H9 (cell line): ENCODE results near the gene PFN4. TPM values are rescaled to one million over a fixed set of nuclear protein-coding genes. Genes with fewer than 3 reads are reported as not detected.
"Not testable (repeated sequence)": the region's sequence is repeated elsewhere in the genome, so short reads cannot be mapped to it uniquely, and the experiment has no call there.

Source experiments
- DNase-seq: peaks from one replicate; pipeline ENCODE4 v3.0.0-alpha.2; 2017
- H2AFZ ChIP-seq: one replicate; pipeline ENCODE4 v1.6.1; 2013; ENCODE audit warnings: mild to moderate bottlenecking, low read length, control low read depth, moderate library complexity
- H2AK5ac ChIP-seq: 2 replicates; pipeline ENCODE4 v1.6.1; 2013; ENCODE audit warnings: low read length, control low read depth, mixed read lengths; ENCODE audit not compliant: insufficient read length
- H2BK120ac ChIP-seq: one replicate; pipeline ENCODE4 v1.6.1; 2013; ENCODE audit warnings: low read depth, mild to moderate bottlenecking, low read length, control low read depth, inconsistent platforms; ENCODE audit not compliant: poor library complexity, severe bottlenecking
- H2BK12ac ChIP-seq: 2 replicates; pipeline ENCODE4 v1.6.1; 2013; ENCODE audit warnings: low read length, control low read depth, mixed read lengths, low read depth; ENCODE audit not compliant: insufficient read length
- H2BK15ac ChIP-seq: 2 replicates; pipeline ENCODE4 v1.6.1; 2013; ENCODE audit warnings: low read depth, low read length, control low read depth
- H2BK20ac ChIP-seq: one replicate; pipeline ENCODE4 v1.6.1; 2013; ENCODE audit warnings: low read depth, mild to moderate bottlenecking, low read length, control low read depth, inconsistent platforms; ENCODE audit not compliant: poor library complexity, severe bottlenecking
- H2BK5ac ChIP-seq: 2 replicates; pipeline ENCODE4 v1.6.1; 2013; ENCODE audit warnings: low read length, control low read depth, mixed read lengths; ENCODE audit not compliant: insufficient read length
- H3K14ac ChIP-seq: 2 replicates; pipeline ENCODE4 v1.6.1; 2013; ENCODE audit warnings: low read length, control low read depth; ENCODE audit not compliant: insufficient read depth
- H3K18ac ChIP-seq: 2 replicates; pipeline ENCODE4 v1.6.1; 2013; ENCODE audit warnings: low read depth, mild to moderate bottlenecking, mixed read lengths, low read length, control low read depth; ENCODE audit not compliant: insufficient read length
- H3K23ac ChIP-seq: 2 replicates; pipeline ENCODE4 v1.6.1; 2013; ENCODE audit warnings: low read length, control low read depth, mixed read lengths, low read depth; ENCODE audit not compliant: insufficient read length
- H3K23me2 ChIP-seq: 2 replicates; pipeline ENCODE4 v1.6.1; 2013; ENCODE audit warnings: low read depth, mild to moderate bottlenecking, mixed read lengths, low read length, control low read depth; ENCODE audit not compliant: insufficient read length, poor library complexity, severe bottlenecking
- H3K27ac ChIP-seq: 2 replicates; pipeline ENCODE4 v1.5.1; 2013; ENCODE audit warnings: low read length, control low read depth, mixed read lengths, low read depth; ENCODE audit not compliant: insufficient read length
- H3K27me3 ChIP-seq: 2 replicates; pipeline ENCODE4 v1.6.1; 2013; ENCODE audit warnings: low read length, control low read depth, inconsistent platforms; ENCODE audit not compliant: insufficient read depth
- H3K4ac ChIP-seq: 2 replicates; pipeline ENCODE4 v1.6.1; 2013; ENCODE audit warnings: low read depth, mild to moderate bottlenecking, control low read depth, inconsistent platforms, low read length, moderate library complexity
- H3K4me1 ChIP-seq: 2 replicates; pipeline ENCODE4 v1.6.1; 2013; ENCODE audit warnings: low read length, control low read depth, inconsistent platforms; ENCODE audit not compliant: insufficient read depth
- H3K4me2 ChIP-seq: 2 replicates; pipeline ENCODE4 v1.6.1; 2013; ENCODE audit warnings: low read length, control low read depth, mixed read lengths; ENCODE audit not compliant: insufficient read length, insufficient read depth
- H3K56ac ChIP-seq: 2 replicates; pipeline ENCODE4 v1.6.1; 2013; ENCODE audit warnings: low read depth, mild to moderate bottlenecking, mixed read lengths, low read length, control low read depth; ENCODE audit not compliant: insufficient read length
- H3K79me1 ChIP-seq: 2 replicates; pipeline ENCODE4 v1.6.1; 2013; ENCODE audit warnings: low read depth, mild to moderate bottlenecking, moderate library complexity, low read length, control low read depth, inconsistent platforms; ENCODE audit not compliant: insufficient read depth, poor library complexity, severe bottlenecking
- H3K79me2 ChIP-seq: 2 replicates; pipeline ENCODE4 v1.6.1; 2013; ENCODE audit warnings: low read length, control low read depth, inconsistent platforms; ENCODE audit not compliant: insufficient read depth
- H3K9ac ChIP-seq: 2 replicates; pipeline ENCODE4 v1.6.1; 2013; ENCODE audit warnings: low read length, control low read depth, mixed read lengths; ENCODE audit not compliant: insufficient read length; ENCODE audit errors: extremely low read depth
- H3K9me3 ChIP-seq: one replicate; pipeline ENCODE4 v1.6.1; 2013; ENCODE audit warnings: low read depth, low read length, inconsistent platforms; ENCODE audit not compliant: control insufficient read depth
- H3T11ph ChIP-seq: one replicate; pipeline ENCODE4 v1.6.1; 2013; ENCODE audit warnings: mild to moderate bottlenecking, low read length, control low read depth, inconsistent platforms
- H4K20me1 ChIP-seq: one replicate; pipeline ENCODE4 v1.6.1; 2013; ENCODE audit not compliant: control insufficient read depth, insufficient read length, insufficient read depth
- H4K5ac ChIP-seq: 2 replicates; pipeline ENCODE4 v1.6.1; 2013; ENCODE audit warnings: low read depth, mild to moderate bottlenecking, mixed read lengths, low read length, control low read depth; ENCODE audit not compliant: insufficient read length
- H4K8ac ChIP-seq: replicated peaks from 2 replicates; pipeline ENCODE4 v1.6.1; 2013; ENCODE audit warnings: low read length, control low read depth, mixed read lengths, low read depth; ENCODE audit not compliant: insufficient read length
- H4K91ac ChIP-seq: 2 replicates; pipeline ENCODE4 v1.6.1; 2013; ENCODE audit warnings: low read depth, mild to moderate bottlenecking, moderate library complexity, mixed read lengths, low read length, control low read depth; ENCODE audit not compliant: insufficient read length
- H3K27ac Mint-ChIP-seq, 3 experiments: 2 replicates in 2 of 3; 3 replicates in 1 of 3; pipeline ENCODE4 v1.8.0; 2020 to 2021; ENCODE audit warnings: mixed read lengths in 3 of 3, mild to moderate bottlenecking in 1 of 3, moderate library complexity in 1 of 3
- H3K27me3 Mint-ChIP-seq: 2 replicates; pipeline ENCODE4 v1.8.0; 2021; ENCODE audit warnings: low read depth, mild to moderate bottlenecking, moderate library complexity, mixed read lengths
- H3K36me3 Mint-ChIP-seq, 3 experiments: 2 replicates in 2 of 3; 3 replicates in 1 of 3; pipeline ENCODE4 v1.8.0; 2020 to 2021; ENCODE audit warnings: low read depth in 3 of 3, mixed read lengths in 3 of 3; ENCODE audit not compliant: insufficient read depth in 1 of 3
- H3K4me1 Mint-ChIP-seq, 2 experiments: 2 replicates each; pipeline ENCODE4 v1.8.0; 2020; ENCODE audit warnings: mixed read lengths in 2 of 2
- H3K4me3 Mint-ChIP-seq, 2 experiments: 2 replicates in 1 of 2; 3 replicates in 1 of 2; pipeline ENCODE4 v1.8.0; 2020 to 2021; ENCODE audit warnings: mild to moderate bottlenecking in 2 of 2, mixed read lengths in 2 of 2, moderate library complexity in 1 of 2
- H3K9me3 Mint-ChIP-seq, 2 experiments: 2 replicates in 1 of 2; 3 replicates in 1 of 2; pipeline ENCODE4 v1.8.0; 2020; ENCODE audit warnings: mild to moderate bottlenecking in 2 of 2, mixed read lengths in 2 of 2, moderate library complexity in 1 of 2
- WGBS: extraction: QIAGEN DNeasy Blood & Tissue Kit; methylation state at CpG from one replicate; pipeline ENCODE4 v1.1.7; 2013; ENCODE audit warnings: missing lambda C conversion rate, low lambda C conversion rate, mixed read lengths; ENCODE audit not compliant: insufficient read length; ENCODE audit errors: extremely low coverage; 5-methylcytosine and 5-hydroxymethylcytosine counted together
- total RNA-seq: library from RNA; stranded (reverse); gene quantifications from 2 replicates; pipeline ENCODE4 v1.2.1, GENCODE V29; 2021

Gene PFN4
- total RNA-seq, 1 experiment from 2014 or later = not detected

- WGBS = no CpG with 5 or more reads among the region's 17 CpGs
- not testable (repeated sequence) for H3K9ac ChIP-seq, H3K4ac ChIP-seq, H3K27ac ChIP-seq, H3K23ac ChIP-seq, H3K9me3 Mint-ChIP-seq, H3K14ac ChIP-seq, H4K8ac ChIP-seq, H3K9me3 ChIP-seq, H4K5ac ChIP-seq, H2AK5ac ChIP-seq, H4K91ac ChIP-seq, H3K27me3 ChIP-seq, H3K23me2 ChIP-seq, H3K27me3 Mint-ChIP-seq, H2BK120ac ChIP-seq, H2BK15ac ChIP-seq, H3K56ac ChIP-seq, H2BK5ac ChIP-seq, H3K4me1 Mint-ChIP-seq, H3K18ac ChIP-seq, H3K36me3 Mint-ChIP-seq, H3K4me2 ChIP-seq, H3K79me1 ChIP-seq, H3K4me1 ChIP-seq, H4K20me1 ChIP-seq, H3T11ph ChIP-seq, H3K79me2 ChIP-seq, H2BK20ac ChIP-seq, H2BK12ac ChIP-seq
- peak overlapping the region; percentile 6 for H2AFZ ChIP-seq
- DNase-seq = peak; percentile 43
- H3K27ac Mint-ChIP-seq = peak overlapping the region in 2 of 3 experiments; percentile 64 to 79; a peak in 2 of 7 replicates
- H3K4me3 Mint-ChIP-seq = peak overlapping the region in 1 of 2 experiments; percentile 44; a peak in 3 of 5 replicates
Observed at GRCh38 chr2:24095171-24095677, 27.9 kb downstream of the PFN4 start.

GRCh38 chr2:24093270-24093669 is 29.9 kb downstream of the PFN4 start:
- DNase-seq, H3K14ac ChIP-seq, H3K9me3 ChIP-seq, H3K18ac ChIP-seq, H2AK5ac ChIP-seq, H3K4me1 Mint-ChIP-seq, H2BK20ac ChIP-seq, H3K9ac ChIP-seq, H2BK15ac ChIP-seq, H3K23me2 ChIP-seq, H3K56ac ChIP-seq, H3K23ac ChIP-seq, H4K5ac ChIP-seq, H3K9me3 Mint-ChIP-seq, H3K27ac ChIP-seq, H3K27me3 ChIP-seq, H3K27ac Mint-ChIP-seq, H2BK12ac ChIP-seq, H4K20me1 ChIP-seq, H3K79me1 ChIP-seq, H2BK120ac ChIP-seq, H2BK5ac ChIP-seq, H3K4ac ChIP-seq, H4K8ac ChIP-seq, H3T11ph ChIP-seq, H3K36me3 Mint-ChIP-seq, H3K4me3 Mint-ChIP-seq, H2AFZ ChIP-seq, H4K91ac ChIP-seq, H3K4me2 ChIP-seq, H3K4me1 ChIP-seq, H3K79me2 ChIP-seq, H3K27me3 Mint-ChIP-seq: not testable (repeated sequence)
- no CpG with 5 or more reads among the region's 5 CpGs for WGBS
